Stimulated activated CD8-positive, alpha-beta memory T cell treated with anti-CD3 and anti-CD28 coated beads, Interleukin-7, amount 100 ng/mL, for 24 hours (primary cell): ENCODE measurements around the gene TCHHL1.
"Not testable (repeated sequence)": the region's sequence is repeated elsewhere in the genome, so short reads cannot be mapped to it uniquely, and the experiment has no call there.

ENCODE experiments used
- DNase-seq: peaks from one replicate; pipeline ENCODE4 v3.0.0-alpha.2; 2020; ENCODE audit warnings: low read depth

The TCHHL1 gene

DNA sequence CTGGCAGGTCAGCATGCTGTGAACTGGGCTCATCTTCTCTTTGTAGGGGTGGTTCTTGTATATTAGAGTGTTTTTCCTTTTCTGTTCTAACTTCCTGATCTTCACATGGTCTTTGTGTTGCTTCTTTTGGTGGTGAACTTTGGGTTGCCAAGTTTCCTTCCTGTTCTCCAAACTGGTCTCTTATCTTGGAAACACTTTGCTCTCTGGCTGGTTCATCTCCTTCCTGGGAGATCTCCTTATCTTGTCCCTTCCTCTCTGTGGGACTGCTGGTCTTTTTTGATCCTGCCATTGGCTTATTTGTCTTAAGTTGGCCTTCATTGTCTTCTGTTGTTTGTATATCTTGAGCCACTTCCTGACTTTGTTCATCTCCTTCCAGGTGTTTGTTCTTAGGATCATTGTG, 2.1 kb downstream of the TCHHL1 start:
- DNase-seq: no peak

DNA sequence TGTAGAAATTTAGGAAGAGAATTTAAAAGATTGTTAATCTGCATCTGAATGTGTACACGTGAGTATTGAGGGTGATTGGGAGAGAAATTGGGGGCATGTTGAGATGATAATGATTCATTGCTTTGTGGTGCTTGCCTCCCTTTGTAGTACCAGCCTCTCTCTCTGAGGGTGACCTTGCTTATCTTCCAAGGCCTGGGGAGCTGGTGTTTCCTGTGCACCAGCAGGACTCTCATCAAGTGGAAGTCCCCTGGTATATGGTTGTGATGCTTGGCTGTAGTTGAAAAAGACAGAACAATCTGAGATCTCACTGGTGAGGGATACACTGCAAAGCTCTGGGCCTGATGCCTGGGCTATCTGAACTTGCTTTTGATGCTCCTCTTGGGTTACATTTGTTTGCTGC, 4.0 kb downstream of the TCHHL1 start:
- no peak for DNase-seq

DNA sequence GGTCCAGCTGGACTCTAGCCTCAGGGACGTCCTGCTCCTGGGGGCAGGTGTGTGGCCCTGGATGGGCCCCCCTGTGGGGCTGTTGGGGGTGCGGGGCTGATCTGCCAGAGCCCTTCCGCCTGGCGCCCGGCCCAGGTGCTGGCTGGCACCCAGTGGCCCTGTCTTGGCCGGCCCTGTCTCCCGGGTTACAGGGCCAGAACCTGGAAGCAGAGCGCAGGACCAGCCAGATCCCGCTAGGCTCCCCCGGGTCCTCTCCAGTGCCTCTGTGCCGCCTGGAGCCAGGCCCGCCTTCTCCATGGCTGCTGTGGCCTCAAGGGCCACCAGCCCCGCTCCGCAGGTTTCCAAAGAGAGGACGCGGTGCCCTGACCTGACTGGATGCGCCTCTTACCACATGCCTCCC, 7.8 kb downstream of the TCHHL1 start:
- DNase-seq: not testable (repeated sequence)

DNA sequence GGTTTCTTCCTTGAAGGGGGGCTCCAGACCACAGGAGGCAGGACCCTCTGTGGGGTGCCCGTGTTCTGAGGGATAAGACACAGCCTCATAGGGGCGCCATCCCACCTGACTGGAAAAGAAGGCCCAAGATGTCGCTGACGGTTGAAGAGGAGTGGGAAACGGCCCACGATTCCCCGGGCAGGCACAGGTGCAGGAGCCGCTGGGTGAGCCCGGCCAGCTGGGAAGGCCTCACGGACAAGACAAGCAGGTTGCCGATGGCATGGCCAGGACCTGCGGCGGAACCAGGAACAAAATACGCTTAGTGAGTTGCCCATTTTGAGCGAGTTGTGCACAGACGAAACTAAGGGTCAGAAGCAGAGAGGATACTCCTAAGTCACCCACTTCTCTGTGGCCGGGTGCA, 8.4 kb downstream of the TCHHL1 start:
- DNase-seq: not testable (repeated sequence)

DNA sequence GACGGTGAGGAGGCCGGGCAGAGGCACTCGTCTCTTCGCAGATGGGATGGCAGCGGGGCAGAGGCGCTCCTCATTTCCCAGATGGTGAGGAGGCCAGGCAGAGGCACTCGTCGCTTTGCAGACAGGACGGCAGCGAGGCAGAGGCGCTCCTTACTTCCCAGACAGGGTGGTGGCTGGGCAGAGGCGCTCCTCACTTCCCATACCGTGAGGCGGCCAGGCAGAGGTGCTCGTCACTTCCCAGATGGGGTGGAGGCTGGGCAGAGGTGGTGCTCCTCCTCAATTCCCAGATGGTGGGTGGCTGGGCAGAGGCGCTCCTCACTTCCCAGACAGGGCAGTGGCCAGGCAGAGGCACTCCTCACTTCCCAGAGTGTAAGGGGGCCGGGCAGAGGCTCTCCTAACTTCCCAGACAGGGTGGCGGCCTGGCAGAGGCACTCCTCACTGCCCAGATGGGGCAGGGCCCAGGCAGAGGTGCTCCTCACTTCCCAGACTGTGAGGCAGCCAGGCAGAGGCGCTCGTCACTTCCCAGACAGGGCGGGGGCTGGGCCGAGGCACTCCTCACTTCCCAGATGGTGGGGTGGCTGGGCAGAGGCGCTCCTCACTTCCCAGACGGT, 9.9 kb downstream of the TCHHL1 start:
- DNase-seq: no peak

DNA sequence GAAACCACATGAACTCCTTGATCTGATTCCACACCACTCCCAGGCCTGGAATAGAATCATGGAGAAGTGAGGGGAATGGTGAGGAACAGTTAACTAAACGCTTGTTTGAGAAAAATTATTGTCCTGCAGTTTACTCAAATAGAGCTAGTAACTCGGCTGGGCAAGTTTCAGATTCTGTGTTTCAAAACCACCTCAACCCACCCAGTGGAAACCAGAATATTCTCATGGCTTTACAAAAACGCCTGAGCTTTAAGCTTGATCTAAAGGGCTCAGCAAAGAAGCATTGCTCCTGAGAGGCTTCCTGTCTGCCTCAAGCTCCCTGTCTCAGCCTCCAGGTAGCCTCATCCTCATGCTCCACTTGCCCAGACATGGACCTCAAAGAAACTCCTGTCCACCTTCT, 16.6 kb downstream of the TCHHL1 start:
- no peak for DNase-seq

DNA sequence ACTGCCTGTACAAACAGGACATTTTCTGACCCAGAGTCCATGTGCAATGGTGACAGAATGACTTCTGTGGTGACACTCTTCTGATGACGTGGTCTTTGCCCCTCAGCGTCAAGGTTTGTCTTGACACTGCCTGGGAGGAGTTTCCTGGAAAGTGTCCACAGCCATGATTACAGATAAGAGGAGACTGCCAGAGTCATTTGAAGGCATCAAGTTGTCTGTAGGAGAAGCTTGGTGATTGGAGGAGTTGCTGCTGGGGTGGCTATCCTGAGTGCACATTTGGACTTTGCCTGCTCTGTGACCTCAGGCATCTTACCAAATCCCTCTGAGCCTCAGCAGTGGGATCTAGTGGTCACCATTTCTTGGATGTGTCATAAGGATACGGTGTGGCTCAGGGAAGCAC, 17.7 kb downstream of the TCHHL1 start:
- DNase-seq: no peak

DNA sequence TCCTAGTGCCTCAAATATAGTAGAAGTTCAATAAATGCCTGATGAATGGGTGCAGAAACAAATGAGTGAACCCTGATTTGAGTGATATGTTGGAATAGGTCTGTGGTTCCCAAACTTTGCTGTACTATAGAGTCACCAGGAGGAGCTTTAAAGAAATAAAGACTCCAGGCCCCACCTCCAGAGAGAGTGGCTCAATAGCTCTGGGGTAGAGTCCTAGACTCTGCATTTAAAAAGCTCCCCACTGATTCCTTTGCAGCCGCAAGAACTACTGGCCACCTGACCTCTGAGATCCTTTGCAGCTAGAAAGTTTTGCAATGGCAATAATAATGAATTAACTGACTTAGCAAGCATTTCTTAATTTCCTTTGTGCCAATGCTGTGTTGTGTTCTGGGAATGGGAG, 20.9 kb downstream of the TCHHL1 start:
- DNase-seq: no peak

DNA sequence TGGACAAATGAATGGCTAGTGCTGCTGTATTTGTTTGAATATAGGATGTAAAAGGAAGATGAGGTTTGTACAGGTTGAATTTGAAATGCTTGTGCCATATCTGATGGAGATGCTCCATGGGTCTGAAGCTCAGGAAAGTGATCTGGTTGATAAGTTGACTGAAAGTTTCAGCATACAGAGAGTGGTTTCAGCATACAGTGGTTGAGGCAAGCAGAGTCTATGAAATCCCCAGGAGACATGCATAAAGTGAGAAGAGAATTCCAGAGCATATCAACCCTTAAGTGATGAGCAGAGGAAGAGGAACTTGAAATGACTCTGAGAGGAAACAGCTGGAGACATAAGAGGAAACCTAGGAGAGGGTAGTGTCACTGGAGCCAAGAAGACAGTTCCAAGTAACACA, 21.7 kb downstream of the TCHHL1 start:
- no peak for DNase-seq

DNA sequence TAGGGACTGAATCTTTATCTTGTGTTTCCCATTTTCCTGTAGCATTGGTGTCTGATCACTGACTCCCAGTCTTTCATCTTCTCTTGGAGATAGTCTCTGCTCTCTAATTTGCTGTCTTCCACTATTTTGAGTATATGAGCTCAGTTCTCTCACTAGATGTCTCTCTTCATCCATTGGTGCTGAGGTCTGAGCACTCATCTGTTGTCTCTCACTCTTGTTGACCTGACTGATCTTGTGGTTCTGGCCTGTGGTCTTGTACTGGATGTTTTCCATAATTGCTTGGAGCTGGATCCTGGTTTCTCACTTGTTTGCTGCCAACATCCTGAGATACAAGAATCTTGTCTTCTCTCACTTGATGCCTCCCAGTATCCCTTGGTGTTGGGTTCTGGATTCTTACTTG, 26.9 kb downstream of the TCHHL1 start:
- DNase-seq: no peak

DNA sequence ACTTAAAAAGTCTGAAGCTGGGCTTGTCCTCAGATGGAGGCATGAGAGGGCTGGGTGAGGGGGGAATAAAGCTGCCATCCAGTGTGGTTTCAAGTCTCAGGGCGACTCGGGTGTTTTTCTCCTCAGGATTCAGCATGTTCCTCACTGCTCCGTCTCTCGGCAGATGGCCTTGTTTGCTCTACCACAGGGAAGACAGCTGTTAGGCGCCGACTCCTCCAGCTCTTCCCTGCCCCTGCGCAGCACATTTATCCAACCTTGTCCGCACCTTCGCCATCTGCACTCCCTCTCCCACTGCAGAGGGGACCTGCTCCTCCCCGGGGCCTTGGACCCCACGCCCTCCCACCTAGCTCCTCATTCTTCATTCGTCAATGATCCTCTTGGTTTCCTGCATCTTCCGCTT, 35.5 kb downstream of the TCHHL1 start:
- no peak for DNase-seq

DNA sequence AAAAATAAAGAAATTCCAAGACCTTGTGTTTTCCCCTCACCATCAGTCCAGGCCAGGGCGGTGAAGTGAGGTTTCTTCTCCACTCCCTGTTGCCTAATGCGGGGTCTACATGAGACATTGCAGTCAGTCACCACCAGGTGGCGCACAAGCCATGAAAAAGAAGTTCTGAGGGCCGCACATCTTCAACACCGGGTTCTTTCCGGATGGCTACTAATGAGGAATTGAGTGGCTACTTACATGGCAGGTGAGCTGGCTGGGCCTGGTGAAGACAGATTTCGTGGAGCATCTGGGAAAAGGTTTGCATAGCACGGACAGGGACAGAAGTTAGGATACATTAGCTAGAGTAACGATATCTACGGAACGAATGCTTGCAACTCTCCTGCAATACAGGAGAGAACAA, 36.3 kb downstream of the TCHHL1 start:
- peak; percentile 77 for DNase-seq

DNA sequence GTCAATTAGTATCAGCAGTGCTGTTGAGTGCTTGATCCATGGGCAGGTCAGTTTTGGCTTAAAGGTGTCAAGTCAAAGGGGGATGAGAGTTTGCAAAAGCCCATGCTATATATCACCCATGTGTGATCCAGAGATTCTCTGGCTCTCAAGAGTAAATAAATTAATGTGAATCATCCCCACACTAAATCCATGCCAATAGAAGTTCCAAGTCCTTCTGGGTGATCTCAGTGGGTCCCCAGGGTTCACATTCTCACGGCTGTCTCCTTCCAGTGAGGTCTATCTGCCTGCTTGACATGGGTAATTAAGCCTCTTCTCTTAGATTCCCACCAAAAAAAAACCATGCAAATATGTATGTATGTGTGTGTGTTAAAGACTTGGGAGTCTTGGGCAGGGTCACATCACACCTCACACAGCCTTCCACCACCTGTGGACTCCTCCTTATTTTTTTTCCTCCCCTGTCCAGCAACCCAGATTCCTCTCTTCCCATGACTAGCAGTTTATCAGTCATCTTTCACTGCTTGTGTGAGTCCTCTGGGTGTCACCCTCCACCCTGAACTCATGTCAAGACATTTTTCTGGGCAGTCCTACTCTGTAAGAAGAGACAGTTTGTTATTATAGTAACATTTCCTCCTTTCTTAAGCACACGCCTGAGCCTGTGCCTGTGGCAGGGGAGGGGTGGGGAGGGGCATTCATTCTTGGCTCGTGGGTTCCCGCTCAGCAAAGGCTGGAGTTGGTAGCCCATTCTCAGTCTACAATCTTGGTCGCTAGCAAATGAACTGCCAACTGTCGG, 37.8 kb downstream of the TCHHL1 start:
- no peak for DNase-seq

DNA sequence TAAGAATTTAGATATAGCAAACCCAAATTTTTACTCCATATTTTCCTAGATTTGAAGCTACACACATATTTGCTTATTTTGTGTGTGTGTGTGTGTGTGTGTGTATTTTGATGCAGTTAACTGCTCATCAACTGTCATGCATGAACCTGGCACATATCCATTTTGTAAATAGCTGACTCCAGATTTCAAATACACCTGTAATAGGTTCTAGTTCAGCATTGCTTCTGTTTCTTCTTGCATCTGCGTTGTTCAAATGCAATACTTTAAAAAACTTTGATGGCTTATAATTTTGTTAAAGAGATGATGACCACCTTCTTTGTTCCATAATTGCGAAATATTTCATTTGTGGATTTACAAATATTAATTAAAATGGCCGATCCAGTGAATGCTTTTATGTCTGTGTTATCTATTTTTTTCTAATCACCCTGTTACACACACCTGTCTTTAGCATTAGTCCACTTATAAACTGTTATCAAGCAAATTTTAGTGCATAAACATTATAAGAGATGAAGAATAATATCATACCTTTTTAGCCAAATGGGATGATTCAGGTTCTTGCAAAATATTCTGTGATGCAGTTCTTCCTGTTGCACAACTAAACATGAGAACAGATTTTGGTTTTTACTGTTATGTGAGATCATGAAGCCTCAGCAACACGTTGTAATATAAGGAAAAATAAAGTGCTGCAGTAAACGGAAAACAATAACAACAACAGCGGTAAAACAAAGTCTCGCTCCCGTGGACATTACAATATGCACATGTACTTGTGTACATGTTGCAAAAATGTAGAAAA, 39.4 kb downstream of the TCHHL1 start:
- no peak for DNase-seq

DNA sequence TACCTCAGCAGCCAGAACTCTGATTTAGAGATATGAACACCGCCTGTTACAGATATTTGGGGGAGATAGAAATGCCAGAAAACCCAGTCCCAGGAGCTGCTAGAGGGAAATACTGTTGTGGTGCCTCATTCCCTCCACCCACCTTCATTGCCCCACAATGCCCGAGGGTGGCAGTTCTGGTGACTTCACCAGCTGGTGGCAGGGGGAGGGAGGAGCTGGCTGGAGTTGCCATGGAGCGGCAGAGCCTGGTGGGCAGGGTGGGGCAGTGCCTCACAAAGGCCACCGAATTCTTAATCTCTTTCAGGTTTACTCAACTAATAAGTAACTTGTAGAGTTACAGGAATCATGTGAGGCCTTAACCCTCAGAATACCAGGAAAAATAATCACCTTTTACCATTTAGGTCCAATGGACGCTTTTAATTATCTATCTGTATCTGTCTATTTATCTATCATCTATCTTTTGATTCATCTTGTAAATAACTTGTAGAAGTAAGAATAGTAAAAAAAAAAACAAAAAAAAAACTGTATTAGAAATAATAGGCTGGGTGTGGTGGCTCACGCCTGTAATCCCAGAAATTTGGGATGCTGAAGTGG, 40.4 kb downstream of the TCHHL1 start:
- peak; percentile 35 for DNase-seq

DNA sequence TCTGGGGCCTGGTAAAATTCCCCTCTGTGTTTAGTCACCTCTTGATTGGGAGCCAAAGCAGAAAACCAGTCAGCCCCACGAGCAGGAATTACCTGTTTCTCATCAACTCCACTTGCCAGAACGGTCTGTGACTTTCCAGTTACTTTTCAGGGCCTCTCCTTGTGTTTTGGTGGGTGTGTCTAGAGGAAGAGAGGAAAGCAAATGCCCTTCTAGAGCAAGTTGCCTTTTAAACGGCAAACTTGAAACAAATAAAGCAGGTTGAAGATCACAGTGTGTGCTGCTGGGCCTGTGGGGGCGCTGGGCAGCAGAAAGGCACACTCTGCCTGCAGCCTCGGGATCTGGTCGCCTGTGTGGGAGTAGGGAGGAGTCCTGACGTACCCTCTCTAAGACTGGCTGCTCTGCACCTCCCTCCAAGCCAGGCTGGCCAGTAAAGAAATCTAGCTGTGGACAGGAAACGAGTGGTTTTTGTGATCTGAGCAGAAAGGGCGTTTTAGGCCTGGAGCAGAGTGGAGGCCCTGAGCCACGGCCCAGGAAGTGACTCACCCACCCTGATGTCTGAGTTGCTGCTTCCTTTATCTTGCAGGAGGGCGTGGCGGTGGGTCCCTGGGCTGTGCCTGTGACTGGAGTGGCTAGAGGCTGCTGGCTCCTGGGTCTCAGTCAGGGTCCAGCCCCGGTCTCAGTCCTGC, 41.0 kb downstream of the TCHHL1 start:
- DNase-seq: peak; percentile 61

DNA sequence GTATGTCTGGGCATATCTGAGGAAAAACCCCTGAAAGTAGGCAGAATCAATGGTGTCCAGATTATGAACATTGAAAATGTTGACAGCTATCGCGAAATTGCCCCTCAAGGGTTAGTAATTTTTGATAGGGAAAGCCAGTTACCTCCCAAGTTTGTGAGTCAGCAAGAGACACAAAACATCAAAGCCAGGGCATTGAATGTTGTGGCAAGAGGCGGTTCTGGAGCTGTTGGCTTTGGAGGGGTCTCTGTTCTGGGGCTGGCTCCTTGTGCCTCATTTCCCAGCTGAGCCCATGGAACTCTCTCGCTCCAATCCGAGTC, 41.5 kb downstream of the TCHHL1 start:
- no peak for DNase-seq

DNA sequence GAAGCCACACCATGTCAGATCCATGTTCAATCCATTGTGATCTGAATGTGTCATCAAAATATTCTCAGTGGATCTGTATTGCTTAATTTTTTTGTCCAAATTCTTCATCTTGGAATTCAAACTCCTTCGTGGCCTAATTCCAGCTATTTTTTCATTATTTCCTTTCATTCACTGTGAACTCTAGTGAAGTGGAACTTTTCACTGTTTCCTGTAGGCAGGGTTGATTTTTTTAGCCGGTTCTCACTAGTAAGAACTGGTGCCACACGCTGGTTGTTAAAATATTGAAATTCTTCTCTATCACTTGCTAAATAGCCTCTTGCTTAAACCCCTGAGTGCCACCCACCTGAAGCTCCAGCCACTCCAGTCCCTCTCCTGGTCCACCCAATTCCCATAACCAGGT, 44.5 kb downstream of the TCHHL1 start:
- no peak for DNase-seq

DNA sequence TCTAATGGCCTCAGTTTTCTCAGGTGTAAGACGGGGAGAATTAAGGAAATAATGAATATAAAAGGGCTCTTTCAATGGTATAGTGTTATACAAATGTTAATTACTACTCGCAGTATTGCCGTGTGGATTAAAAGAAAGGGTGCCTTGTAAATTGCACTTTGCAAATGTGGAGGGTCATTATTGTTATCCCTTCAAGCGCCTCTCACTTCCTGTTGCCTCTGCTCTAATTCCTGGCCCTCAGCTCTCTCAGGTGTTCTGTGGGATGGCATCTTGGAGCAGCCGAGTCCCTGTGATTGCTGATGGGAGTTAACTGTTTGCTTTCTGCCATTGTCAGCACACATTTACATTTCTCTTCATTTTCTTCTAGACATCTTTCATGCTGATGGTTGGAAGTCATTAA, 45.0 kb downstream of the TCHHL1 start:
- DNase-seq: no peak

DNA sequence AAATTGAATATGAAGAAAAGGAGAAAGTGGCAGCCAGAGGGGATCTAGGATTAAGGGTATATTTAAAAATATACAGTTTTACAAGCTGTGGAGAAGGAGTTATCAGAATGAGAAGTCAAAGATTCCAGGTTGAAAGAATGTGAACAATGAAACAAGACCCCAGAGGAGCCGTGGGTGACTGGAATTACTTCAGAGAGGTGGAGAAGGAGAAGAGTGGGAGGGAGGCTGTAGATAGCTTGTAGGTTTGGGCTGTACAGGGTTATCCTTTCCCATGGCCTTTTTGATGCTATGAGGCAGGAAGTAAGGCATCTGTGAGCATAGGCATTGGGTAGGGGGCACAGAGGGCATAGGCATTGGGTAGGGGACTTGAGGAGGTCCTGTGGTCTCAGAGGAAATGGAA, 46.8 kb downstream of the TCHHL1 start:
- no peak for DNase-seq

DNA sequence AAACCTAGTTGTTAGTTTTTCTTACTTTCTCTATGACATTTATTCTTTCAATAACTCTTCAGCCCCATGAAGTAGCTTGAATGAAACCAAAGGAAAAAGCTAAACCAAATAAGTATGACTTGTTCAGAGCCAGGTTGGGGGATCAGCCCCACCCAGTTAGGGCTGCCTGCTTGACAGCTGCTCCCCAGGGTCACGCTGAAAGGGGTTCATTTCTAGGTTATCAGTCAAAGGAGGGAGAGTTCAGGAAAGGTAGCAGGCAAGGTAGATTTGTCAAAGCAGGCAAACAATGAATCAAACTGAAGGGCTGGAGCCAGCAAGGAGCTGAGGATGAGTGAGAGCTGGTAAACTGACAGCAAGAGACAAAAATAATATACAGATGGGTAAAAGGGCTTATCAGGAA, 49.0 kb downstream of the TCHHL1 start:
- no peak for DNase-seq

DNA sequence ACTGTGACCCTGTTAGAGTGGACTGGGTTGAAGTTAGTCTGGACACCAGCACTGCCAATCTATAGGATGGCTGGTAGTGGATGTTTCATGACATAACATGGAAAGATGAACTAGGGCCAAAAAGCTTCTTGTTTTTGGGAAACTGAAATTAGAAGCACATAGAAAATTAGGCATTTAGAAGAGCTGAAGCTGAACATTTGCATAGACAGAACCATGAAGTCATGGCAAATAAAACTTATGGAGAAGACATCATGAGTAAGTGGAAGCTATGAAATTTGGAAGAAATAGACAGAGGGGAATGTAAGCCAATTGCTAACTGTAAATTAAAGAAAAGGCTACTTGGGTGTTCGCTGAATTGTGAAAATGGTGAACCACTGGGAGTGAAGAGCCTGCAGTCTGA, 49.4 kb downstream of the TCHHL1 start:
- DNase-seq: no peak
